ENCODE results near the gene CTSH.

CTSH gene

GRCh38 chr15:78950902-78951840 lies 6.3 kb upstream of the CTSH start:
- Histone ChIP-seq H3K27ac (ENCODE audit: low read length) (no peak overlapping the region), H3K36me3 (ENCODE audit: control insufficient read depth, low read depth, low read length) (no peaks in the 10 kb centered on the region), H3K9ac (ENCODE audit: low read length) (no peak overlapping the region)

DNA sequence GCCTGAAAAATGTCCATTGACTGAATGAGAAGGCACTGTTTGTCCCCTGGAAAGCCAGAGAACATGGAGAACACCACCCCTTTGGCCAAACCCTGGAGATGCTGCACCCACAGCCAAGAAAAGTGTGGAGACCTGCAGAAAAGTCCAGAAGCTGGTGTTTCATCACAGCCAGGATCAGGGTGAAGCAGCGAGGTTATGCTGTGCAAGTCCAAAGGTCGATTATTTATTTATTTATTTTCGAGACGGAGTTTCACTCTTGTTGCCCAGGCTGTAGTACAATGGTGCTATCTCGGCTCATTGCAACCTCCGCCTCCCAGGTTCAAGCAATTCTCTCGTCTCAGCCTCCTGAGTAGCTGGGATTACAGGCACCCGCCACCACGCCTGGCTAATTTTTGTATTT lies 5.5 kb upstream of the CTSH start:
- H3K9me3 ChIP-seq (ENCODE audit: control insufficient read depth, low read depth, low read length) = no peaks in the 10 kb centered on the region

More at GRCh38 chr15:78950902-78951840, 6.3 kb upstream of the CTSH start:
- no peaks in the 10 kb centered on the region for H3K4me1 ChIP-seq (ENCODE audit: control insufficient read depth, low read depth, low read length)
- H3K27me3 ChIP-seq (ENCODE audit: control insufficient read depth, insufficient read depth, low read length) = peaks cover 6% of the 10 kb centered on the region
- H3K9me3 ChIP-seq (ENCODE audit: control insufficient read depth, low read depth, low read length) = no peaks in the 10 kb centered on the region
- H3K4me3 ChIP-seq (ENCODE audit: low read length) = no peak overlapping the region

GRCh38 chr15:78949461-78949860 lies 4.6 kb upstream of the CTSH start:
- no peak overlapping the region for H3K9ac ChIP-seq (ENCODE audit: low read length)
- H3K27ac ChIP-seq (ENCODE audit: low read length) = no peak overlapping the region

More for the DNA sequence above, 5.5 kb upstream of the CTSH start:
- H3K9ac ChIP-seq (ENCODE audit: low read length) = no peak overlapping the region
- peaks cover 7% of the 10 kb centered on the region for H3K27me3 ChIP-seq (ENCODE audit: control insufficient read depth, insufficient read depth, low read length)
- H3K36me3 ChIP-seq (ENCODE audit: control insufficient read depth, low read depth, low read length) = no peaks in the 10 kb centered on the region
- H3K27ac ChIP-seq (ENCODE audit: low read length) = no peak overlapping the region
- H3K4me3 ChIP-seq (ENCODE audit: low read length) = no peak overlapping the region
- H3K4me1 ChIP-seq (ENCODE audit: control insufficient read depth, low read depth, low read length) = no peaks in the 10 kb centered on the region

DNA sequence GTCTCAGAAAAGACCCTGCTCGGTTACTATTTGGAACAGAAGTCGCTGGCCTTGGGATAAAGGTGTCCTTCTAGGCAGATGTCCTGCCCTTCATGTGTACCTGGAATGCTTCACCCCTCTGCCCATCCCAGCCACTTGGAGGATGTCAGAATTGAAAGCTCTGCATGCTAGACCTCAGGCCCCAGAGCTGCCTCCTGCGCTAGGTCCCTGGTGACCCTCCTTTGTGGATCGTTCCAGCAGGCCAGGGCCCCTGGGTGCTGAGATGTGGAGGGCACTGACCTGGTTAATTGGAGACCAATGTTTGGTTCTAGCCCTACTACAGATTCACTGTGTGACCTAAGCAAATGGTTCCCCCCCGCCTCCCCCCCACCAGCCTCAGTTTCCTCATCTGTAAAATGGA lies 2.7 kb upstream of the CTSH start:
- H3K4me3 ChIP-seq (ENCODE audit: low read length) = no peak overlapping the region
- H3K27ac ChIP-seq (ENCODE audit: low read length) = no peak overlapping the region
- no peaks in the 10 kb centered on the region for H3K4me1 ChIP-seq (ENCODE audit: control insufficient read depth, low read depth, low read length)
- H3K9me3 ChIP-seq (ENCODE audit: control insufficient read depth, low read depth, low read length) = no peaks in the 10 kb centered on the region
- H3K27me3 ChIP-seq (ENCODE audit: control insufficient read depth, insufficient read depth, low read length) = peaks cover 30% of the 10 kb centered on the region
- no peaks in the 10 kb centered on the region for H3K36me3 ChIP-seq (ENCODE audit: control insufficient read depth, low read depth, low read length)
- H3K9ac ChIP-seq (ENCODE audit: low read length) = no peak overlapping the region

More at GRCh38 chr15:78949461-78949860, 4.6 kb upstream of the CTSH start:
- no peaks in the 10 kb centered on the region for H3K9me3 ChIP-seq (ENCODE audit: control insufficient read depth, low read depth, low read length)
- no peak overlapping the region for H3K4me3 ChIP-seq (ENCODE audit: low read length)
- peaks cover 11% of the 10 kb centered on the region for H3K27me3 ChIP-seq (ENCODE audit: control insufficient read depth, insufficient read depth, low read length)
- no peaks in the 10 kb centered on the region for H3K4me1 ChIP-seq (ENCODE audit: control insufficient read depth, low read depth, low read length)
- no peaks in the 10 kb centered on the region for H3K36me3 ChIP-seq (ENCODE audit: control insufficient read depth, low read depth, low read length)

GRCh38 chr15:78946493-78946892 lies 1.6 kb upstream of the CTSH start:
- Histone ChIP-seq H3K4me3 (ENCODE audit: low read length) (no peak overlapping the region), H3K4me1 (ENCODE audit: control insufficient read depth, low read depth, low read length) (no peaks in the 10 kb centered on the region), H3K9me3 (ENCODE audit: control insufficient read depth, low read depth, low read length) (no peaks in the 10 kb centered on the region), H3K27ac (ENCODE audit: low read length) (no peak overlapping the region), H3K27me3 (ENCODE audit: control insufficient read depth, insufficient read depth, low read length) (peaks cover 30% of the 10 kb centered on the region), H3K9ac (ENCODE audit: low read length) (no peak overlapping the region), H3K36me3 (ENCODE audit: control insufficient read depth, low read depth, low read length) (no peaks in the 10 kb centered on the region)

- H3K27ac ChIP-seq (ENCODE audit: low read length) = no peak overlapping the region
- no peaks in the 10 kb centered on the region for H3K36me3 ChIP-seq (ENCODE audit: control insufficient read depth, low read depth, low read length)
- H3K4me3 ChIP-seq (ENCODE audit: low read length) = peak overlapping the region; percentile 69
- H3K9me3 ChIP-seq (ENCODE audit: control insufficient read depth, low read depth, low read length) = no peaks in the 10 kb centered on the region
- H3K4me1 ChIP-seq (ENCODE audit: control insufficient read depth, low read depth, low read length) = no peaks in the 10 kb centered on the region
- H3K9ac ChIP-seq (ENCODE audit: low read length) = peak overlapping the region; percentile 22
- peaks cover 30% of the 10 kb centered on the region for H3K27me3 ChIP-seq (ENCODE audit: control insufficient read depth, insufficient read depth, low read length)
Measured at GRCh38 chr15:78944202-78944625, 632 bp downstream of the CTSH start.

- Histone ChIP-seq H3K27ac (ENCODE audit: low read length) (no peak overlapping the region), H3K4me1 (ENCODE audit: control insufficient read depth, low read depth, low read length) (no peaks in the 10 kb centered on the region), H3K27me3 (ENCODE audit: control insufficient read depth, insufficient read depth, low read length) (peaks cover 30% of the 10 kb centered on the region), H3K9me3 (ENCODE audit: control insufficient read depth, low read depth, low read length) (no peaks in the 10 kb centered on the region), H3K36me3 (ENCODE audit: control insufficient read depth, low read depth, low read length) (no peaks in the 10 kb centered on the region), H3K9ac (ENCODE audit: low read length) (no peak overlapping the region), H3K4me3 (ENCODE audit: low read length) (no peak overlapping the region)
Measured at GRCh38 chr15:78943692-78944091, 1.2 kb downstream of the CTSH start.

DNA sequence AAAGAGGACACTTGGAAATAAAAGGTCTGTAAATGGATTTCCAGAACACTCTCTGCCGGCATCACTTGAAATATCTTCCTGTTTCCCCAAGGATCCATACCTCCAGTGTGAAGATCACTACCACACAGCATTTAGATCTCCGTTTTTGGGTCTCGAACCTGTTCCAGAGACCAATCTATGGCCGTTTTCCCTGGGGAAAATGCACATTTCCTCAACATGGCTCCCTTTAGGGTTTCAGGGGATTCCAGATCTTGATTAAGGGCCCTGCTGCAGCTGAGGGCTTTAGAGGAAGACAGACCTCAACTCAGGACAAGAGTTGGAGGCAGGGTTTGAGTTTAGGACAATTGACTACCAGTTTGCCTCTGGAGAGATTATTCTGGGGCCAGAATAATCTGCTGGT lies 2.1 kb downstream of the CTSH start:
- Histone ChIP-seq H3K36me3 (ENCODE audit: control insufficient read depth, low read depth, low read length) (no peaks in the 10 kb centered on the region), H3K27ac (ENCODE audit: low read length) (no peak overlapping the region), H3K4me3 (ENCODE audit: low read length) (no peak overlapping the region), H3K27me3 (ENCODE audit: control insufficient read depth, insufficient read depth, low read length) (peaks cover 30% of the 10 kb centered on the region), H3K9ac (ENCODE audit: low read length) (no peak overlapping the region), H3K4me1 (ENCODE audit: control insufficient read depth, low read depth, low read length) (no peaks in the 10 kb centered on the region), H3K9me3 (ENCODE audit: control insufficient read depth, low read depth, low read length) (no peaks in the 10 kb centered on the region)

- Histone ChIP-seq H3K27me3 (ENCODE audit: control insufficient read depth, insufficient read depth, low read length) (peaks cover 14% of the 10 kb centered on the region), H3K9me3 (ENCODE audit: control insufficient read depth, low read depth, low read length) (no peaks in the 10 kb centered on the region), H3K4me3 (ENCODE audit: low read length) (no peak overlapping the region), H3K4me1 (ENCODE audit: control insufficient read depth, low read depth, low read length) (no peaks in the 10 kb centered on the region), H3K36me3 (ENCODE audit: control insufficient read depth, low read depth, low read length) (no peaks in the 10 kb centered on the region), H3K9ac (ENCODE audit: low read length) (no peak overlapping the region), H3K27ac (ENCODE audit: low read length) (no peak overlapping the region)
Measured at GRCh38 chr15:78938658-78939488, 6.0 kb downstream of the CTSH start.

DNA sequence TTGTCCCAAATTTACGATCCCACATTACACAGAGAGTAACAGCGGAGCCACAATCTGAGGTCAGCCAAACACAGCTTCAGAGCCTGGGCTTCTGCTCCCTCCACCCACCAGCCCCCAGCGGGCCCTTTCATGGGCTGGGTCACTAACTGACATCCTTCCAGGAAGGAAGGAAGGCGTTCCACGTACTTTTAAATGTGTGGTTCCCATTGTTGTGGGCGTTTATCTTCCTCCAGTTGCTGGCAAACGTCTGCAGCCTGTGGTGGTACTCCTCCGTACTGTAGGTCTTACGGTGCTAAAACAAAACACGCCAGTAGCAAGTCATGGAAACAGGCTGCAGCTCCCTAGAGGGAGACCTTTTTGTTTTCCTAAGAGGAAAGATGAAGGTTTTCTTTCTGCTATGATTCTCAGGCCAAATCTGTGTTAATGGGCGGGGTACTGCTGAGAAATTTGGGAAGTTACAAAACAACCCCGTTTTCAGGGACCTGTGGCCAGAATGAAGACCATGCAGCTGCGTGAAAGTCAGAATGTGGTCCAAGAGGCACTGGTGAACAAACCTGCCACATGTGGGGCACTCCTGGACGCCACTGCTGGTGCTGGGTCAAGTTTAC lies 7.6 kb downstream of the CTSH start:
- no peak overlapping the region for H3K9ac ChIP-seq (ENCODE audit: low read length)
- H3K36me3 ChIP-seq (ENCODE audit: control insufficient read depth, low read depth, low read length) = no peaks in the 10 kb centered on the region
- H3K27me3 ChIP-seq (ENCODE audit: control insufficient read depth, insufficient read depth, low read length) = no peaks in the 10 kb centered on the region
- H3K27ac ChIP-seq (ENCODE audit: low read length) = no peak overlapping the region
- no peaks in the 10 kb centered on the region for H3K9me3 ChIP-seq (ENCODE audit: control insufficient read depth, low read depth, low read length)
- H3K4me1 ChIP-seq (ENCODE audit: control insufficient read depth, low read depth, low read length) = no peaks in the 10 kb centered on the region
- no peak overlapping the region for H3K4me3 ChIP-seq (ENCODE audit: low read length)

GRCh38 chr15:78934655-78935023 lies 10.2 kb downstream of the CTSH start:
- Histone ChIP-seq H3K9me3 (ENCODE audit: control insufficient read depth, low read depth, low read length) (no peaks in the 10 kb centered on the region), H3K9ac (ENCODE audit: low read length) (no peak overlapping the region), H3K4me1 (ENCODE audit: control insufficient read depth, low read depth, low read length) (no peaks in the 10 kb centered on the region), H3K27ac (ENCODE audit: low read length) (no peak overlapping the region), H3K27me3 (ENCODE audit: control insufficient read depth, insufficient read depth, low read length) (no peaks in the 10 kb centered on the region), H3K4me3 (ENCODE audit: low read length) (no peak overlapping the region), H3K36me3 (ENCODE audit: control insufficient read depth, low read depth, low read length) (no peaks in the 10 kb centered on the region)

Data from iPS-18a (cell line).